Transverse colon (tissue), 3 donors: Measurements from ENCODE around the gene TUBG2.

ENCODE experiments used
- EP300 ChIP-seq: sonication (generic); formaldehyde crosslinking; IDR thresholded peaks from one replicate; pipeline ENCODE4 v1.6.1; 2017; ENCODE audit warnings: antibody characterized with exemption, low read depth
- TF ChIP-seq, protein P1 (sequence below), 5 experiments: fragments of 200-600 bp in 3 of 5; fragments of 450-650 bp in 2 of 5; sonication (generic) in 3 of 5; IDR thresholded peaks; 1 replicate in 2 of 5; 2 replicates in 3 of 5; pipeline ENCODE4 v1.5.1; 2016 to 2017; ENCODE audit warnings: antibody characterized with exemption in 5 of 5, inconsistent platforms in 3 of 5, mild to moderate bottlenecking in 2 of 5, moderate library complexity in 1 of 5

DNA sequence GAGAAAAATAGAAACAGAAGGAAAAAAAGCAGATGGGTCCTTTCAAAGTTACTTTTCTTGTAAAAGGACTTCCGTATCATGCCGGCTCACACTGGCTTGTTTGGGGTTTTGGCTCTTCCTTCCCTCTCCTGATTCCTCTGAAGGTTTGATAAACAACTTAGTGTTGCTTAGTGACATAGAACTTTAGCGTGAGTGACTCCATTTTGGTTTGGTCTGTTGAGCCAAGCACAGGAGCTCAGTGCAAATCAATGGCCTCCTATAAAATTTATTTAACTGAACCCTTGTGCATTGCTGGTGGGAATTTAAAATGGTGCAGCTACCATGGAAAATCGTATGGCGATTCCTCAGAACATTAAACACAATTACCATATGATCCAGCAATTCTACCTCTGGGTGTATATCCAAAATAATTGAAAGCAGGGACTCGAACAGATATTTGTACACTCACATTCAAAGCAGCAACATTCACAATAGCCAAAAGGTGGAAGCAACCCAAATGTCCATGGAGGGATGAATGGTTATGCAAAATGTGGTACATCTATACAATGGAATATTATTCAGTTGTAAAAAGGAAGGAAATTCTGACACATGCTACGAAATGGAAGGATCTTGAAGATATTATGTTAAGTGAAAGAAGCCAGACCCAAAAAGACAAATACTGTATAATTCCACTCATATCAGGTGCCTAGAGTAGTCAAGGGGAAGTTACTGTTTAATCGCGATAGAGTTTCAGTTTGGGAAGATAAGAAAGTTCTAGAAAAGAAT, 1.1 kb upstream of the TUBG2 start:
- TF ChIP-seq, protein P1, sequence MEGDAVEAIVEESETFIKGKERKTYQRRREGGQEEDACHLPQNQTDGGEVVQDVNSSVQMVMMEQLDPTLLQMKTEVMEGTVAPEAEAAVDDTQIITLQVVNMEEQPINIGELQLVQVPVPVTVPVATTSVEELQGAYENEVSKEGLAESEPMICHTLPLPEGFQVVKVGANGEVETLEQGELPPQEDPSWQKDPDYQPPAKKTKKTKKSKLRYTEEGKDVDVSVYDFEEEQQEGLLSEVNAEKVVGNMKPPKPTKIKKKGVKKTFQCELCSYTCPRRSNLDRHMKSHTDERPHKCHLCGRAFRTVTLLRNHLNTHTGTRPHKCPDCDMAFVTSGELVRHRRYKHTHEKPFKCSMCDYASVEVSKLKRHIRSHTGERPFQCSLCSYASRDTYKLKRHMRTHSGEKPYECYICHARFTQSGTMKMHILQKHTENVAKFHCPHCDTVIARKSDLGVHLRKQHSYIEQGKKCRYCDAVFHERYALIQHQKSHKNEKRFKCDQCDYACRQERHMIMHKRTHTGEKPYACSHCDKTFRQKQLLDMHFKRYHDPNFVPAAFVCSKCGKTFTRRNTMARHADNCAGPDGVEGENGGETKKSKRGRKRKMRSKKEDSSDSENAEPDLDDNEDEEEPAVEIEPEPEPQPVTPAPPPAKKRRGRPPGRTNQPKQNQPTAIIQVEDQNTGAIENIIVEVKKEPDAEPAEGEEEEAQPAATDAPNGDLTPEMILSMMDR (IDR thresholded peaks at IDR 0.05), result no peak
- TF ChIP-seq EP300, result no peak
